NCI-H2107 (cell line): Measurements from ENCODE around the gene ROCK2.

Experiments
- DNase-seq: peaks from one replicate; lab custom pipeline; 2025; lab: John Stamatoyannopoulos, UW

The ROCK2 gene

GRCh38 chr2:11309706-11310105, 34.7 kb downstream of the ROCK2 start:
- no peak for DNase-seq

GRCh38 chr2:11307764-11308415, 36.5 kb downstream of the ROCK2 start:
- no peak for DNase-seq

- DNase-seq = no peak
Observed at GRCh38 chr2:11305958-11306357, 38.5 kb downstream of the ROCK2 start.

GRCh38 chr2:11305338-11305737, 39.1 kb downstream of the ROCK2 start:
- DNase-seq = no peak

- DNase-seq = no peak
Observed at GRCh38 chr2:11304476-11304875, 40.0 kb downstream of the ROCK2 start.

- DNase-seq = no peak
Observed at GRCh38 chr2:11303290-11304013, 41.0 kb downstream of the ROCK2 start.

- DNase-seq = no peak
Observed at GRCh38 chr2:11299439-11299838, 45.0 kb downstream of the ROCK2 start.

- DNase-seq = no peak
Observed at GRCh38 chr2:11298592-11298991, 45.8 kb downstream of the ROCK2 start.

GRCh38 chr2:11296401-11296800, 48.0 kb downstream of the ROCK2 start:
- DNase-seq = no peak

GRCh38 chr2:11292464-11293255, 51.8 kb downstream of the ROCK2 start:
- no peak for DNase-seq

GRCh38 chr2:11290713-11291112, 53.7 kb downstream of the ROCK2 start:
- no peak for DNase-seq

- no peak for DNase-seq
Observed at GRCh38 chr2:11290211-11290610, 54.2 kb downstream of the ROCK2 start.

GRCh38 chr2:11288431-11288830, 56.0 kb downstream of the ROCK2 start:
- no peak for DNase-seq

- DNase-seq = no peak
Observed at GRCh38 chr2:11286749-11287148, 57.7 kb downstream of the ROCK2 start.

- no peak for DNase-seq
Observed at GRCh38 chr2:11286323-11286722, 58.1 kb downstream of the ROCK2 start.

- DNase-seq = no peak
Observed at GRCh38 chr2:11285499-11285898, 58.9 kb downstream of the ROCK2 start.

GRCh38 chr2:11281186-11281585, 63.2 kb downstream of the ROCK2 start:
- DNase-seq = no peak

- DNase-seq = no peak
Observed at GRCh38 chr2:11280713-11281112, 63.7 kb downstream of the ROCK2 start.

- DNase-seq = no peak
Observed at GRCh38 chr2:11279398-11279797, 65.0 kb downstream of the ROCK2 start.

GRCh38 chr2:11278219-11278618, 66.2 kb downstream of the ROCK2 start:
- DNase-seq = no peak

- DNase-seq = no peak
Observed at GRCh38 chr2:11275910-11276309, 68.5 kb downstream of the ROCK2 start.

GRCh38 chr2:11270891-11271290, 73.5 kb downstream of the ROCK2 start:
- DNase-seq = no peak

GRCh38 chr2:11267931-11268330, 76.5 kb downstream of the ROCK2 start:
- DNase-seq = no peak
